CD4-positive, alpha-beta T cell treated with Interleukin-17A for 4 hours (primary cell): ENCODE data around the gene FLRT1.
A peak's percentile ranks its signal among the peaks of the same experiment; 100 is the strongest.

Source experiments
- DNase-seq: peaks from one replicate; pipeline ENCODE4 v3.0.0-alpha.2; 2020; ENCODE audit warnings: mixed read lengths

FLRT1 gene

GRCh38 chr11:64069401-64070313, 33.9 kb downstream of the FLRT1 start:
- DNase-seq: no peak

- no peak for DNase-seq
Measured at GRCh38 chr11:64070314-64070681, 34.6 kb downstream of the FLRT1 start.

GRCh38 chr11:64071849-64072248, 36.1 kb downstream of the FLRT1 start:
- no peak for DNase-seq

GRCh38 chr11:64072403-64072802, 36.7 kb downstream of the FLRT1 start:
- DNase-seq: no peak

- DNase-seq: no peak
Measured at GRCh38 chr11:64072871-64073270, 37.1 kb downstream of the FLRT1 start.

- no peak for DNase-seq
Measured at GRCh38 chr11:64073542-64073941, 37.8 kb downstream of the FLRT1 start.

- peak; percentile 25 for DNase-seq
Measured at GRCh38 chr11:64074239-64074638, 38.5 kb downstream of the FLRT1 start.

GRCh38 chr11:64076758-64077157, 41.0 kb downstream of the FLRT1 start:
- DNase-seq: no peak

- DNase-seq: no peak
Measured at GRCh38 chr11:64077607-64078006, 41.9 kb downstream of the FLRT1 start.

- DNase-seq: no peak
Measured at GRCh38 chr11:64078284-64078683, 42.6 kb downstream of the FLRT1 start.

- DNase-seq: no peak
Measured at GRCh38 chr11:64078905-64079304, 43.2 kb downstream of the FLRT1 start.

GRCh38 chr11:64080390-64080789, 44.7 kb downstream of the FLRT1 start:
- DNase-seq: no peak

- DNase-seq: no peak
Measured at GRCh38 chr11:64081745-64082442, 46.2 kb downstream of the FLRT1 start.

- DNase-seq: no peak
Measured at GRCh38 chr11:64083398-64084080, 47.8 kb downstream of the FLRT1 start.

- no peak for DNase-seq
Measured at GRCh38 chr11:64084146-64084950, 48.6 kb downstream of the FLRT1 start.

GRCh38 chr11:64084951-64085710, 49.4 kb downstream of the FLRT1 start:
- no peak for DNase-seq
